ENCODE results near the gene WIF1.
A peak's percentile ranks its signal among the peaks of the same experiment; 100 is the strongest.

WIF1 gene

GRCh38 chr12:65121049-65121955 lies at the start of gene WIF1:
Gene WIF1, minus strand, starts transcription at chr12:65121305. Its CDS starts 114 bp downstream, at chr12:65121191.
- no peak for DNase-seq (ENCODE audit: low read depth)

GRCh38 chr12:65170209-65170881 lies 49.2 kb upstream of the WIF1 start:
- DNase-seq (ENCODE audit: low read depth) = peak; percentile 31

GRCh38 chr12:65169320-65170208 lies 48.5 kb upstream of the WIF1 start, which contains the start of gene LEMD3:
Gene LEMD3, plus strand, starts transcription at chr12:65169583. Its CDS starts 14 bp downstream, at chr12:65169597.
- peak; percentile 87 for DNase-seq (ENCODE audit: low read depth)

GRCh38 chr12:65168681-65169319 lies 47.7 kb upstream of the WIF1 start:
- no peak for DNase-seq (ENCODE audit: low read depth)

GRCh38 chr12:65164774-65165173 lies 43.7 kb upstream of the WIF1 start:
- no peak for DNase-seq (ENCODE audit: low read depth)

- no peak for DNase-seq (ENCODE audit: low read depth)
Measured at GRCh38 chr12:65164244-65164643, 43.1 kb upstream of the WIF1 start.

GRCh38 chr12:65162609-65163008 lies 41.5 kb upstream of the WIF1 start:
- no peak for DNase-seq (ENCODE audit: low read depth)

- no peak for DNase-seq (ENCODE audit: low read depth)
Measured at GRCh38 chr12:65157091-65157490, 36.0 kb upstream of the WIF1 start.

GRCh38 chr12:65156366-65156841 lies 35.3 kb upstream of the WIF1 start:
- DNase-seq (ENCODE audit: low read depth) = no peak

GRCh38 chr12:65155784-65156183 lies 34.7 kb upstream of the WIF1 start:
- DNase-seq (ENCODE audit: low read depth) = no peak

GRCh38 chr12:65152596-65152995 lies 31.5 kb upstream of the WIF1 start:
- no peak for DNase-seq (ENCODE audit: low read depth)

GRCh38 chr12:65152012-65152411 lies 30.9 kb upstream of the WIF1 start:
- no peak for DNase-seq (ENCODE audit: low read depth)

- no peak for DNase-seq (ENCODE audit: low read depth)
Measured at GRCh38 chr12:65147312-65147905, 26.3 kb upstream of the WIF1 start.

GRCh38 chr12:65140738-65141137 lies 19.6 kb upstream of the WIF1 start:
- DNase-seq (ENCODE audit: low read depth) = no peak

GRCh38 chr12:65139389-65139788 lies 18.3 kb upstream of the WIF1 start:
- no peak for DNase-seq (ENCODE audit: low read depth)

GRCh38 chr12:65133879-65134278 lies 12.8 kb upstream of the WIF1 start:
- no peak for DNase-seq (ENCODE audit: low read depth)

GRCh38 chr12:65126482-65126881 lies 5.4 kb upstream of the WIF1 start:
- no peak for DNase-seq (ENCODE audit: low read depth)

- DNase-seq (ENCODE audit: low read depth) = no peak
Measured at GRCh38 chr12:65125975-65126374, 4.9 kb upstream of the WIF1 start.

GRCh38 chr12:65125247-65125646 lies 4.1 kb upstream of the WIF1 start:
- DNase-seq (ENCODE audit: low read depth) = no peak

GRCh38 chr12:65123435-65124063 lies 2.4 kb upstream of the WIF1 start:
- no peak for DNase-seq (ENCODE audit: low read depth)

GRCh38 chr12:65122703-65123102 lies 1.6 kb upstream of the WIF1 start:
- DNase-seq (ENCODE audit: low read depth) = no peak
